Measurements from ENCODE around the gene PSMD12. TPM values are rescaled to one million over a fixed set of nuclear protein-coding genes. Genes with fewer than 3 reads are reported as not detected.

Gene PSMD12
- total RNA-seq, 1 experiment from 2014 or later, result 79.2 TPM

- Mint-ChIP-seq H3K4me1 (ENCODE audit: low read depth, unreplicated experiment) (peaks cover 3% of the 10 kb centered on the region), H3K27ac (ENCODE audit: unreplicated experiment) (no peak overlapping the region), H3K4me3 (ENCODE audit: low read depth, unreplicated experiment) (no peak overlapping the region), H3K36me3 (ENCODE audit: insufficient read depth, unreplicated experiment) (no peaks in the 10 kb centered on the region), H3K27me3 (ENCODE audit: unreplicated experiment) (no peaks in the 10 kb centered on the region), H3K9me3 (ENCODE audit: low read depth, unreplicated experiment) (no peaks in the 10 kb centered on the region)
- no peak for TF ChIP-seq CTCF (IDR thresholded peaks at IDR 0.05; ENCODE audit: unreplicated experiment)
- no TSS peak for BruUV-seq (replicated peaks)
- CTCF ChIA-PET, result no interaction called here
- DNase-seq, result no peak
- intact Hi-C loops (cut with micrococcal nuclease; ENCODE audit: unreplicated experiment), result no loop called here
Observed at GRCh38 chr17:67403483-67403882, 37.1 kb upstream of the PSMD12 start.

GRCh38 chr17:67403065-67403464 is 36.7 kb upstream of the PSMD12 start:
- Mint-ChIP-seq H3K9me3 (ENCODE audit: low read depth, unreplicated experiment) (no peaks in the 10 kb centered on the region), H3K4me3 (ENCODE audit: low read depth, unreplicated experiment) (no peak overlapping the region), H3K4me1 (ENCODE audit: low read depth, unreplicated experiment) (no peaks in the 10 kb centered on the region), H3K27me3 (ENCODE audit: unreplicated experiment) (no peaks in the 10 kb centered on the region), H3K27ac (ENCODE audit: unreplicated experiment) (no peak overlapping the region), H3K36me3 (ENCODE audit: insufficient read depth, unreplicated experiment) (no peaks in the 10 kb centered on the region)
- intact Hi-C loops (cut with micrococcal nuclease; ENCODE audit: unreplicated experiment), result no loop called here
- CTCF ChIA-PET, result no interaction called here
- no TSS peak for BruUV-seq (replicated peaks)
- no peak for DNase-seq
- no peak for TF ChIP-seq CTCF (IDR thresholded peaks at IDR 0.05; ENCODE audit: unreplicated experiment)

- no TSS peak for BruUV-seq (replicated peaks)
- TF ChIP-seq CTCF (IDR thresholded peaks at IDR 0.05; ENCODE audit: unreplicated experiment), result no peak
- Mint-ChIP-seq H3K4me1 (ENCODE audit: low read depth, unreplicated experiment) (no peaks in the 10 kb centered on the region), H3K36me3 (ENCODE audit: insufficient read depth, unreplicated experiment) (no peaks in the 10 kb centered on the region), H3K27me3 (ENCODE audit: unreplicated experiment) (no peaks in the 10 kb centered on the region), H3K4me3 (ENCODE audit: low read depth, unreplicated experiment) (no peak overlapping the region), H3K9me3 (ENCODE audit: low read depth, unreplicated experiment) (no peaks in the 10 kb centered on the region), H3K27ac (ENCODE audit: unreplicated experiment) (no peak overlapping the region)
- intact Hi-C loops (cut with micrococcal nuclease; ENCODE audit: unreplicated experiment), result no loop called here
- no peak for DNase-seq
- CTCF ChIA-PET, result no interaction called here
Observed at GRCh38 chr17:67401598-67402504, 35.5 kb upstream of the PSMD12 start.

GRCh38 chr17:67401106-67401505 is 34.7 kb upstream of the PSMD12 start:
- DNase-seq, result no peak
- Mint-ChIP-seq H3K36me3 (ENCODE audit: insufficient read depth, unreplicated experiment) (no peaks in the 10 kb centered on the region), H3K9me3 (ENCODE audit: low read depth, unreplicated experiment) (no peaks in the 10 kb centered on the region), H3K27ac (ENCODE audit: unreplicated experiment) (no peak overlapping the region), H3K4me3 (ENCODE audit: low read depth, unreplicated experiment) (no peak overlapping the region), H3K27me3 (ENCODE audit: unreplicated experiment) (no peaks in the 10 kb centered on the region), H3K4me1 (ENCODE audit: low read depth, unreplicated experiment) (no peaks in the 10 kb centered on the region)
- CTCF ChIA-PET, result no interaction called here
- intact Hi-C loops (cut with micrococcal nuclease; ENCODE audit: unreplicated experiment), result no loop called here
- no TSS peak for BruUV-seq (replicated peaks)
- TF ChIP-seq CTCF (IDR thresholded peaks at IDR 0.05; ENCODE audit: unreplicated experiment), result no peak
